GM23248 (cell line): ENCODE results near the gene SH3D19.

Source experiments
- EZH2 ChIP-seq: fragments of 200-600 bp; sonication (generic); IDR thresholded peaks from 2 replicates; pipeline ENCODE4 v1.6.1; 2018; ENCODE audit warnings: antibody characterized with exemption, mild to moderate bottlenecking; ENCODE audit not compliant: insufficient read depth, poor library complexity, severe bottlenecking
- EZH2phosphoT487 ChIP-seq: fragments of 200-600 bp; sonication (generic); IDR thresholded peaks from 2 replicates; pipeline ENCODE4 v1.6.1; 2018; ENCODE audit warnings: antibody characterized with exemption, moderate library complexity, mild to moderate bottlenecking, low read depth; ENCODE audit not compliant: insufficient read depth

GRCh38 chr4:151167561-151167960, 157.8 kb downstream of the SH3D19 start:
- TF ChIP-seq EZH2 (no peak), EZH2phosphoT487 (no peak)
